Epithelial cell of esophagus (primary cell): ENCODE results near the gene LCN15.
"Not testable (repeated sequence)": the region's sequence is repeated elsewhere in the genome, so short reads cannot be mapped to it uniquely, and the experiment has no call there.

Experiments
- DNase-seq: peaks from one replicate; pipeline ENCODE4 v3.0.0; 2010; ENCODE audit warnings: low read depth
- H3K4me3 ChIP-seq: 2 replicates; pipeline ENCODE4 v1.5.1; 2011; ENCODE audit warnings: mild to moderate bottlenecking, low read length, control low read depth
- CTCF ChIP-seq: IDR thresholded peaks from 2 replicates; pipeline ENCODE4 v1.5.1; 2011; ENCODE audit warnings: low read depth, mild to moderate bottlenecking, low read length, control low read depth, inconsistent platforms; ENCODE audit not compliant: insufficient read depth; ENCODE audit errors: missing control alignments

The LCN15 gene

GRCh38 chr9:136805207-136805740 is 41.0 kb upstream of the LCN15 start:
- no peak for TF ChIP-seq CTCF
- H3K4me3 ChIP-seq, result no peak overlapping the region
- no peak for DNase-seq

GRCh38 chr9:136804509-136805206 is 40.3 kb upstream of the LCN15 start:
- peak; percentile 27 for DNase-seq
- no peak overlapping the region for H3K4me3 ChIP-seq
- TF ChIP-seq CTCF, result no peak

GRCh38 chr9:136803551-136804508 is 39.5 kb upstream of the LCN15 start:
- DNase-seq, result no peak
- no peak overlapping the region for H3K4me3 ChIP-seq
- no peak for TF ChIP-seq CTCF

GRCh38 chr9:136803009-136803550 is 38.8 kb upstream of the LCN15 start:
- not testable (repeated sequence) for DNase-seq, H3K4me3 ChIP-seq

- no peak overlapping the region for H3K4me3 ChIP-seq
- no peak for DNase-seq
- TF ChIP-seq CTCF, result no peak
These were observed 38.0 kb upstream of the LCN15 start for GRCh38 chr9:136802321-136802720.

GRCh38 chr9:136799854-136800657 is 35.7 kb upstream of the LCN15 start:
- peak; percentile 91 for DNase-seq
- peak overlapping the region; percentile 28 for H3K4me3 ChIP-seq
- TF ChIP-seq CTCF, result no peak
